Measurements from ENCODE around the gene MANSC4.
A peak's percentile ranks its signal among the peaks of the same experiment; 100 is the strongest.

MANSC4 gene

GRCh38 chr12:27778206-27778605 is 1.8 kb downstream of the MANSC4 start:
- WGBS, 2 donors (ENCODE audit: extremely low coverage in 2 of 2, insufficient read length in 2 of 2, insufficient replicate concordance in 1 of 2) = no CpG with 5 or more reads among the region's 1 CpG
- Histone ChIP-seq H2AK5ac (ENCODE audit: low read depth, low read length) (no peak overlapping the region), H4K8ac (ENCODE audit: low read depth, low read length) (no peak overlapping the region), H2BK5ac (ENCODE audit: low read length) (no peak overlapping the region), H3K79me1 (ENCODE audit: low read depth, low read length) (peaks cover 5% of the 10 kb centered on the region), H2BK12ac (ENCODE audit: low read length) (no peak overlapping the region), H3K14ac (ENCODE audit: low read length) (no peak overlapping the region), H3K4me3 (ENCODE audit: low read length in 2 of 2) (no peak overlapping the region), H3K18ac (ENCODE audit: low read length) (no peak overlapping the region), H3K9ac (ENCODE audit: low read depth, low read length, poor library complexity) (no peak overlapping the region), H3K4ac (ENCODE audit: low read length) (no peak overlapping the region), H2BK120ac (ENCODE audit: low read depth, low read length) (no peak overlapping the region), H3K9me3 (replicated peaks in 1 of 2; ENCODE audit: control insufficient read depth in 2 of 2, insufficient read depth in 1 of 2, low read depth in 1 of 2, low read length in 2 of 2) (peaks cover 0 to 1% of the 10 kb centered on the region in 2 donors), H3K4me1 (ENCODE audit: control insufficient read depth in 2 of 2, insufficient read depth in 1 of 2, low read depth in 1 of 2, low read length in 2 of 2) (peaks cover 13 to 20% of the 10 kb centered on the region in 2 donors), H3K27me3 (ENCODE audit: control insufficient read depth in 3 of 3, insufficient read depth in 3 of 3, low read depth in 1 of 3, low read length in 3 of 3) (no peaks in the 10 kb centered on the region), H3K36me3 (replicated peaks in 1 of 2; ENCODE audit: control insufficient read depth in 2 of 2, insufficient read depth in 2 of 2, low read length in 2 of 2) (peaks cover 0 to 19% of the 10 kb centered on the region in 2 donors), H3K4me2 (ENCODE audit: insufficient read depth, low read length, poor library complexity, severe bottlenecking) (no peak overlapping the region), H3K23ac (ENCODE audit: low read depth, low read length, poor library complexity) (no peak overlapping the region), H3K27ac (replicated peaks; ENCODE audit: low read length) (no peak overlapping the region), H2AFZ (ENCODE audit: low read length) (no peak overlapping the region), H2BK15ac (ENCODE audit: low read length) (no peak overlapping the region), H4K91ac (ENCODE audit: low read depth, low read length, poor library complexity) (no peak overlapping the region)
- DNase-seq (ENCODE audit: low spot score) = no peak

- Histone ChIP-seq H3K27ac (replicated peaks; ENCODE audit: low read length) (no peak overlapping the region), H3K4ac (ENCODE audit: low read length) (no peak overlapping the region), H2BK5ac (ENCODE audit: low read length) (no peak overlapping the region), H3K14ac (ENCODE audit: low read length) (no peak overlapping the region), H3K79me1 (ENCODE audit: low read depth, low read length) (peaks cover 5% of the 10 kb centered on the region), H3K4me3 (ENCODE audit: low read length in 2 of 2) (no peak overlapping the region), H3K9me3 (replicated peaks in 1 of 2; ENCODE audit: control insufficient read depth in 2 of 2, insufficient read depth in 1 of 2, low read depth in 1 of 2, low read length in 2 of 2) (no peaks in the 10 kb centered on the region), H2BK12ac (ENCODE audit: low read length) (no peak overlapping the region), H2AFZ (ENCODE audit: low read length) (peak overlapping the region; percentile 27), H4K91ac (ENCODE audit: low read depth, low read length, poor library complexity) (no peak overlapping the region), H3K4me1 (ENCODE audit: control insufficient read depth in 2 of 2, insufficient read depth in 1 of 2, low read depth in 1 of 2, low read length in 2 of 2) (peaks cover 9 to 18% of the 10 kb centered on the region in 2 donors), H2BK120ac (ENCODE audit: low read depth, low read length) (no peak overlapping the region), H2BK15ac (ENCODE audit: low read length) (no peak overlapping the region), H3K4me2 (ENCODE audit: insufficient read depth, low read length, poor library complexity, severe bottlenecking) (no peak overlapping the region), H3K9ac (ENCODE audit: low read depth, low read length, poor library complexity) (no peak overlapping the region), H3K36me3 (replicated peaks in 1 of 2; ENCODE audit: control insufficient read depth in 2 of 2, insufficient read depth in 2 of 2, low read length in 2 of 2) (peaks cover 0 to 8% of the 10 kb centered on the region in 2 donors), H3K23ac (ENCODE audit: low read depth, low read length, poor library complexity) (no peak overlapping the region), H2AK5ac (ENCODE audit: low read depth, low read length) (no peak overlapping the region), H3K27me3 (ENCODE audit: control insufficient read depth in 3 of 3, insufficient read depth in 3 of 3, low read depth in 1 of 3, low read length in 3 of 3) (no peaks in the 10 kb centered on the region), H3K18ac (ENCODE audit: low read length) (no peak overlapping the region), H4K8ac (ENCODE audit: low read depth, low read length) (no peak overlapping the region)
- no CpG with 5 or more reads among the region's 5 CpGs for WGBS, 2 donors (ENCODE audit: extremely low coverage in 2 of 2, insufficient read length in 2 of 2, insufficient replicate concordance in 1 of 2)
- no peak for DNase-seq (ENCODE audit: low spot score)
Measured at GRCh38 chr12:27777141-27777540, 2.9 kb downstream of the MANSC4 start.

- no peak overlapping the region for H2AK5ac ChIP-seq (ENCODE audit: low read depth, low read length)
- no peak overlapping the region for H2AFZ ChIP-seq (ENCODE audit: low read length)
- no peak overlapping the region for H3K14ac ChIP-seq (ENCODE audit: low read length)
- no peaks in the 10 kb centered on the region for H3K27me3 ChIP-seq (ENCODE audit: control insufficient read depth in 3 of 3, insufficient read depth in 3 of 3, low read depth in 1 of 3, low read length in 3 of 3)
- no peak overlapping the region for H3K23ac ChIP-seq (ENCODE audit: low read depth, low read length, poor library complexity)
- H3K79me1 ChIP-seq (ENCODE audit: low read depth, low read length) = no peaks in the 10 kb centered on the region
- no CpG with 5 or more reads among the region's 5 CpGs for WGBS, 2 donors (ENCODE audit: extremely low coverage in 2 of 2, insufficient read length in 2 of 2, insufficient replicate concordance in 1 of 2)
- peaks cover 0 to 4% of the 10 kb centered on the region in 2 donors for H3K4me1 ChIP-seq (ENCODE audit: control insufficient read depth in 2 of 2, insufficient read depth in 1 of 2, low read depth in 1 of 2, low read length in 2 of 2)
- H2BK12ac ChIP-seq (ENCODE audit: low read length) = no peak overlapping the region
- no peak overlapping the region for H3K9ac ChIP-seq (ENCODE audit: low read depth, low read length, poor library complexity)
- no peak overlapping the region for H4K8ac ChIP-seq (ENCODE audit: low read depth, low read length)
- H2BK120ac ChIP-seq (ENCODE audit: low read depth, low read length) = no peak overlapping the region
- no peak overlapping the region for H2BK5ac ChIP-seq (ENCODE audit: low read length)
- H2BK15ac ChIP-seq (ENCODE audit: low read length) = no peak overlapping the region
- no peak overlapping the region for H3K18ac ChIP-seq (ENCODE audit: low read length)
- no peak overlapping the region for H3K4ac ChIP-seq (ENCODE audit: low read length)
- DNase-seq (ENCODE audit: low spot score) = no peak
- no peak overlapping the region for H3K27ac ChIP-seq (replicated peaks; ENCODE audit: low read length)
- no peak overlapping the region for H3K4me3 ChIP-seq (ENCODE audit: low read length in 2 of 2)
- H3K9me3 ChIP-seq (replicated peaks in 1 of 2; ENCODE audit: control insufficient read depth in 2 of 2, insufficient read depth in 1 of 2, low read depth in 1 of 2, low read length in 2 of 2) = no peaks in the 10 kb centered on the region
- no peaks in the 10 kb centered on the region for H3K36me3 ChIP-seq (replicated peaks in 1 of 2; ENCODE audit: control insufficient read depth in 2 of 2, insufficient read depth in 2 of 2, low read length in 2 of 2)
- H3K4me2 ChIP-seq (ENCODE audit: insufficient read depth, low read length, poor library complexity, severe bottlenecking) = no peak overlapping the region
- no peak overlapping the region for H4K91ac ChIP-seq (ENCODE audit: low read depth, low read length, poor library complexity)
Measured at GRCh38 chr12:27772328-27773049, 7.5 kb downstream of the MANSC4 start.

GRCh38 chr12:27771481-27772327 is 8.3 kb downstream of the MANSC4 start:
- Histone ChIP-seq H2BK15ac (ENCODE audit: low read length) (no peak overlapping the region), H2BK12ac (ENCODE audit: low read length) (no peak overlapping the region), H3K18ac (ENCODE audit: low read length) (no peak overlapping the region), H3K27me3 (ENCODE audit: control insufficient read depth in 3 of 3, insufficient read depth in 3 of 3, low read depth in 1 of 3, low read length in 3 of 3) (no peaks in the 10 kb centered on the region), H3K4me3 (ENCODE audit: low read length in 2 of 2) (no peak overlapping the region), H4K91ac (ENCODE audit: low read depth, low read length, poor library complexity) (no peak overlapping the region), H4K8ac (ENCODE audit: low read depth, low read length) (no peak overlapping the region), H3K79me1 (ENCODE audit: low read depth, low read length) (no peaks in the 10 kb centered on the region), H2AK5ac (ENCODE audit: low read depth, low read length) (no peak overlapping the region), H3K23ac (ENCODE audit: low read depth, low read length, poor library complexity) (no peak overlapping the region), H3K9ac (ENCODE audit: low read depth, low read length, poor library complexity) (no peak overlapping the region), H3K9me3 (replicated peaks in 1 of 2; ENCODE audit: control insufficient read depth in 2 of 2, insufficient read depth in 1 of 2, low read depth in 1 of 2, low read length in 2 of 2) (no peaks in the 10 kb centered on the region), H3K4me2 (ENCODE audit: insufficient read depth, low read length, poor library complexity, severe bottlenecking) (no peak overlapping the region), H3K36me3 (replicated peaks in 1 of 2; ENCODE audit: control insufficient read depth in 2 of 2, insufficient read depth in 2 of 2, low read length in 2 of 2) (no peaks in the 10 kb centered on the region), H3K4ac (ENCODE audit: low read length) (no peak overlapping the region), H2BK120ac (ENCODE audit: low read depth, low read length) (no peak overlapping the region), H2AFZ (ENCODE audit: low read length) (no peak overlapping the region), H3K27ac (replicated peaks; ENCODE audit: low read length) (no peak overlapping the region), H2BK5ac (ENCODE audit: low read length) (no peak overlapping the region), H3K4me1 (ENCODE audit: control insufficient read depth in 2 of 2, insufficient read depth in 1 of 2, low read depth in 1 of 2, low read length in 2 of 2) (no peaks in the 10 kb centered on the region), H3K14ac (ENCODE audit: low read length) (no peak overlapping the region)
- WGBS, 2 donors (ENCODE audit: extremely low coverage in 2 of 2, insufficient read length in 2 of 2, insufficient replicate concordance in 1 of 2) = no CpG with 5 or more reads among the region's 3 CpGs
- no peak for DNase-seq (ENCODE audit: low spot score)
